ENCODE results near the gene NUAK1. TPM values are rescaled to one million over a fixed set of nuclear protein-coding genes. Genes with fewer than 3 reads are reported as not detected.

Gene NUAK1
- total and polyA plus RNA-seq, 2 donors: 7.0 to 18.7 TPM

DNA sequence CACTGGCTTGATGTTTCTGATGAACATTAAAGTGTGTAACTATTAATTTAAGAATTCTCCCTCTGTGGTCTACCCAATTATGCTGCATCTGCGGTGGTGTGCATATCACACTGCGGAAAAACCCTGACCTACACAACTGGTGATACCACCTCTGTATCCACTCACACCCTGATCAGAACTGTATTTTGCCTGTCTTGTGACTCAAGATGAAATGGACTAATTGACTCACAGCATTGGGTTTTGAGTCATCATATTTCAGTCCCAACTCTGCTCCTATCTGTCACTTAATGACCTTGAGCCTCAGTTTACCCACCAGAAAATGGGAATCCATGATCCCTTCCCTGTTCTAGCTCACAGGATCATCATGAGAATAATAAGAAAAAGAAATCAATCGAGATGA, 65.6 kb downstream of the NUAK1 start:
- WGBS: 98% methylated on average over 3 of the region's 3 CpGs
- no peak overlapping the region for H3K27ac ChIP-seq (ENCODE audit: low read depth)
- H3K4me1 ChIP-seq (ENCODE audit: insufficient read depth): no peaks in the 10 kb centered on the region
- no peak overlapping the region for H3K4me3 ChIP-seq (ENCODE audit: low read depth, low read length)
- DNase-seq (ENCODE audit: extremely low spot score): no peak
- no peaks in the 10 kb centered on the region for H3K36me3 ChIP-seq (ENCODE audit: insufficient read depth)

DNA sequence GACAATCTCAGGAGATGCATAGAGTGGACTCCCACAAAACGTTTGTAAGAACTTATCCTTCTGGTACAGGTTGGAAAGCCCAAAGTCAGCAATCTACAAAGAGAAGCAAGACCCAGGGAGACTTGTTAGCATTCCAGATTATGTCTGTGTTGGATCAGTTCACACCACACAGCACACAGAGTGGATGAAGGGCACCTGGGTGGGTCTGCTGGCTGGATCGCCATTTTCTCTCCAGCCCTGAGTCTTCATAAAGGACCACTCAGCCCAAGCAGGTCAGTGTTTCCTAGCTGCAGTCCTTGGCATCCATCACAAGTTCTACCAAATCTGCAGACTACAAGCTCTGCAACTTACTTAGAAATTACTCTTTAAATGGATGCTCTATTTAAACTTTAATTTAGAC, 66.0 kb downstream of the NUAK1 start:
- 57% methylated on average over 2 of the region's 2 CpGs for WGBS
- Histone ChIP-seq H3K4me1 (ENCODE audit: insufficient read depth) (no peaks in the 10 kb centered on the region), H3K36me3 (ENCODE audit: insufficient read depth) (no peaks in the 10 kb centered on the region), H3K4me3 (ENCODE audit: low read depth, low read length) (no peak overlapping the region), H3K27ac (ENCODE audit: low read depth) (no peak overlapping the region)
- DNase-seq (ENCODE audit: extremely low spot score): no peak

DNA sequence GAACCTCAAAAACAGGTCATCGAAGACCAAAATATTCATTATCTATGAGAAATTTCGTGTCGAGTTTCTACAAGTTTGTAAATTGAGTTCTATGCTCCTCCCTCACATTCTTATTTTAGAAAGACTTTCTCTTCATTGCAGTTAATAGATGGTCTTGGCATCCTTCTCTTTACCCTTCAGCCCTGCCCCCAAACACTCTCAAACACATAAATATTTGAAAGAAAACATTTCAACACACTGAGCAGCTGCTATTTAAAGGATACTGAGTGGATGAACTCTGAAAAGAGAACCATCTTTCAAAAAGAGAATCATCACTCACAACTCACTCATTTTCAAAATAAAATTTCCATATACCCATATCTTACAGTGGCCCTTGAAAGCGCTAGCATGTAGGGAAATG, 67.1 kb downstream of the NUAK1 start:
- WGBS: 55% methylated on average over 4 of the region's 4 CpGs
- no peak for DNase-seq (ENCODE audit: extremely low spot score)
- no peaks in the 10 kb centered on the region for H3K4me1 ChIP-seq (ENCODE audit: insufficient read depth)
- no peak overlapping the region for H3K4me3 ChIP-seq (ENCODE audit: low read depth, low read length)
- no peaks in the 10 kb centered on the region for H3K36me3 ChIP-seq (ENCODE audit: insufficient read depth)
- no peak overlapping the region for H3K27ac ChIP-seq (ENCODE audit: low read depth)

DNA sequence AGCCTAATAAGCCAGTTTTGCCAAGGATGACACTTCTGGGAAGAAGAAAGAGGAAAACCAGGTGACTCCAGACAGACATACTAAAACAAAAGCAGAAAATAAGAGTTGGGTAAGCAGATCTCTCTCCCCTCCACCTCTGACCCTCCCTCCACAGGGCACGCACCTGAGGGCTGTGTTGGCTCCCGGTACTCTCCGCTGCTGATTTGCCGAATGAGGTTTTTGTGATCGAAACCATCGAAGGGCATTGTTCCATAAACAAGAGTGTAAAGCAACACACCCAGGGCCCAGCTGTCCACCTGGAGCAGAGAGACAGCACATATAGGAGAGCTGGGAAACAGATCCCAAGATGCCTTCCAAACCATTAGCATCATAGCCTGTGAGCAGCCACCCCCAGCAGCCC, 68.1 kb downstream of the NUAK1 start:
- H3K27ac ChIP-seq (ENCODE audit: low read depth): no peak overlapping the region
- H3K4me3 ChIP-seq (ENCODE audit: low read depth, low read length): no peak overlapping the region
- DNase-seq (ENCODE audit: extremely low spot score): no peak
- no peaks in the 10 kb centered on the region for H3K4me1 ChIP-seq (ENCODE audit: insufficient read depth)
- H3K36me3 ChIP-seq (ENCODE audit: insufficient read depth): no peaks in the 10 kb centered on the region
- WGBS: 98% methylated on average over 6 of the region's 6 CpGs

DNA sequence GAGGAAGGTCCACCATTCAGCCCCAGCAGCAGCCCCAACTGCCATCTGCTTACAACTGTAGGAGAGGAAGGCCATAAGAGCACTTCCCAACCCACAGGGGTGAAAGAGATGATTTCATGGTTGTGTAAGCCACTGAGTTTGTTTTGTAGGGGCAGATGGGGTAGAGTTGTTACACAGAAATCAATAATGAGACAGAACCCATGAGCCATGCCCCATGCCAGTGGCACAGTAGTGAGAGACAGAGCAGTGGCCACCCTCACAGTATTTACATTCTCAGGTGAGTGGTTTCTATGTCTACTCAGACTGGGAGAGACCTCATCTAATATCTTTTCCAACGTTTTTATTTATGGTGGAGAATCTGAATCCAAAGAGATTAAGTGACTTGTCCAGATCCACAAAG, 68.6 kb downstream of the NUAK1 start:
- Histone ChIP-seq H3K4me1 (ENCODE audit: insufficient read depth) (no peaks in the 10 kb centered on the region), H3K36me3 (ENCODE audit: insufficient read depth) (no peaks in the 10 kb centered on the region), H3K4me3 (ENCODE audit: low read depth, low read length) (no peak overlapping the region), H3K27ac (ENCODE audit: low read depth) (no peak overlapping the region)
- 57% methylated on average over 1 of the region's 1 CpG for WGBS
- no peak for DNase-seq (ENCODE audit: extremely low spot score)

DNA sequence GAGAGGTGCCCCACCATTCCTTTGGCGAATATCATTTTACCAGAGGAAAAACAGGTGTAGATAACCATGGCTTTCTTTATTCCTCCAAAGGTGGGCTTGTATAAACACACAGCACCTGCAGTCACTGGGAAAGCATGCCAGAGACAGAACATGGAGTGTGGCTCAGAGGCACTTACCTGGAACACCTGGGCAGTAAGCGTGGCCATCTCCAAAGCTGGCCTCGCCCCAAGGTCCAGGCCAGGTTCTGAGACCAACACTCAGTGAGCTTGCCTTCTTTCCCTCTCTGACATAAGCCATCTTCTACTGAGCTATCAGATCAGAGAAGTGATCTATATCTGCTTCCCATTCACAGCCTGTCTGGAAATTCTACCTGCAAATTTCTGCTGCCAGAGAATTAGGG, 70.5 kb downstream of the NUAK1 start:
- H3K36me3 ChIP-seq (ENCODE audit: insufficient read depth): no peaks in the 10 kb centered on the region
- H3K27ac ChIP-seq (ENCODE audit: low read depth): no peak overlapping the region
- DNase-seq (ENCODE audit: extremely low spot score): no peak
- 97% methylated on average over 3 of the region's 3 CpGs for WGBS
- H3K4me1 ChIP-seq (ENCODE audit: insufficient read depth): no peaks in the 10 kb centered on the region
- H3K4me3 ChIP-seq (ENCODE audit: low read depth, low read length): no peak overlapping the region

DNA sequence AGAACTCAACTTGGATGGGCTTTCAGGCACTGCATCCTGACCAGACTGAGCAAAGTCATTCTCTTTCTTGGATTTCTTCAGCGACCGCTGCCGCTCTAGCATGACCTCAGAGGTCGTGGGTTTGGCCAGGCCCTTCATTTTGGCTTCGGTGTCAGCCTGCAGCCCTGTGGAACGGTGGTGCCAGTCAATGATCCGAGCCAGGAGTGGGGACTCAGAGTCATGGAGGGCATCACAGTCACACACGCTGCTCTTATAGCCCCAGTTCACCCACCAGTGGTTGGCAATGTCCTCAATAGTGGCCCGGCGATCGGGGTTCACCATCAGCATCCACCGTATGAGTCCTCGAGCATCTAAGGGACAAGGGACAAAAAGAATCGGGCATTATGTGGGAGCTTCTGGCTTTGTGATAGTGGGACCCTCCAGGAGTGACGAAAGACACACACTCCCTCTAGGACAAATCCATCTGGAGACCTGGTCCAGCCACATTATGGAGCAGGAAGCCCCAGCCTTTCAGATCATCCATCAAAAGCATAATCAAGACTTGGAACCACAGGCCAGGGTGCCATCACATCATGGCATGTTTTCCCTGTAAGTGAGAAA, 71.0 kb downstream of the NUAK1 start:
- Histone ChIP-seq H3K4me3 (ENCODE audit: low read depth, low read length) (no peak overlapping the region), H3K27ac (ENCODE audit: low read depth) (no peak overlapping the region), H3K36me3 (ENCODE audit: insufficient read depth) (no peaks in the 10 kb centered on the region), H3K4me1 (ENCODE audit: insufficient read depth) (no peaks in the 10 kb centered on the region)
- DNase-seq (ENCODE audit: extremely low spot score): no peak
- 98% methylated on average over 15 of the region's 15 CpGs for WGBS

DNA sequence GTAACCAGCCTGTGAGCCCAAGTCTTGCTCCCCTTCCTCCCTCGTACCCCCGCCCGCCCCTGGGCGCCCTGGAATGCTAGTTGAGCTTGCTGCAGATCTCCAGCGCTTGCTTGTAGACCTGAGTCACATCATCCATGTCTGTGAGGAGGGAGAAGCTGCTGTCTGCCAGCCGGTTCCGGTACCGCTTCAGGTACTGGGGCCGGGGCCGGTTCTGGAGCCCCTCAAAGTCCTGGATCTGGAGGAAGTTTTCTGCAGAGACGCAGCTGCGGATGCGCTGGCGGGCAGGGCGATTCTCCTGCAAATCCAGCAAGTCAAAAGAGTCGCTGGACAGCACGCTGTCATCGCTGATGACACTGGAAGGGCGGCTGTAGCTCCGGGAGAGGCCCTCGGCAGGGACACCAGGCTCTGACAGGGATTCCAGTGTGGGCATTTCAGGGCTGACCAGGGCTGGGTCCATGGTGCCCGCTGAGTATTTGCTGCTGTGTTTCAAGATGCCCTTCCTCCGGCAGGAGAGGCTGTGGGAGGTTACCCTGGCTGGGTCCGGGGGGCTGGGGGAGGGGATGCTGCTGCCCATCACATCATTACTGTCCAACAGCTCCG, 71.9 kb downstream of the NUAK1 start:
- 98% methylated on average over 25 of the region's 25 CpGs for WGBS
- no peak overlapping the region for H3K27ac ChIP-seq (ENCODE audit: low read depth)
- H3K4me1 ChIP-seq (ENCODE audit: insufficient read depth): no peaks in the 10 kb centered on the region
- H3K36me3 ChIP-seq (ENCODE audit: insufficient read depth): no peaks in the 10 kb centered on the region
- DNase-seq (ENCODE audit: extremely low spot score): no peak
- no peak overlapping the region for H3K4me3 ChIP-seq (ENCODE audit: low read depth, low read length)

DNA sequence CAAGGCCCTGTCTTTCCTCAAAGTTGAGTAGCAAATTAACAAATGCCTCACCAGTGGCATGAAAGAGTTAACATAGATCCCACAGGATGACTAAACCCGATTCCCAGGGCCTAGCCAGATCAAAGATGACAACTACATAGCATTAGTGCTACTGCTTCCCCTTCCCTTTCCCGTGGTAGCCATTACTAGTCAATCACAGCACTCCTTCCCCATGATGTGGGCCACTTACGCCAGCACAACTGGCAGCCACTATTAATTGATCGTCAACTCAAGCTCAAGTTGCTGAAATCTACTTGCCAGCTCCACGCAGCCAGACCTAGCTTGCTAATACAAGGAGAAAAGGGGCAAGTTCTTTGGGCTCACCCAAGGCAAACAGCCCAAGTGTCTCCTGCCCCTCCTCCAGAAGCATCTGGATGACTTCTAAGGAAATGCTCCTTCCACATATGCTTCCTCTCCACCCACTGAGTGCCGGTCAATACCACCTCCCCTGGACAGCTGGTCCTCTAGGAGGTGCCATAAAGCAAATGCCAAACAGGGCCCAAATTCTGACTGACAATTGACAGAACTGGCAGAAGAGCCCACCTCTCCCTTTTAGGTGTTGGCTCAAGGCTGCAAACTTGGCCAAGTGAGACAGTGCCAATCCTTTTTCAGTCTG, 72.6 kb downstream of the NUAK1 start:
- Histone ChIP-seq H3K27ac (ENCODE audit: low read depth) (no peak overlapping the region), H3K4me1 (ENCODE audit: insufficient read depth) (no peaks in the 10 kb centered on the region), H3K4me3 (ENCODE audit: low read depth, low read length) (no peak overlapping the region), H3K36me3 (ENCODE audit: insufficient read depth) (no peaks in the 10 kb centered on the region)
- WGBS: 75% methylated on average over 6 of the region's 6 CpGs
- DNase-seq (ENCODE audit: extremely low spot score): no peak

DNA sequence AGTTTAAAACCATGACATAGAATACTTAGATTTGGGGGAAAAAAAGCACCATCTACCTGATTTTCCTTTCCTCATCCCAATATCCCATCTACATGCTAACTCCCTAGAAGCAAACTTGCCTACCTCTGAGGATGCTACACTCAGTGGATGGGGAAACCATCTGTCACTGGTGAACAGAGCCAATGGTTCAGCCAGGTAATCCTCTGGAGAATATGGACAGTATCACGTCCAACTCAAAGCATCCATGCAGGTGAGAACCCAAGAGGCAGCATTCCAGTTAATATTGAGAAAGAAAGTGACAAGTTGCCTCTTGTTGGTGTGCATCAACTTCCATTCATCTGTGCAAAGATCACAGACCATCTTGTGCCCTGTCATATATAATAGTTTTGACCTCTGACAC, 73.2 kb downstream of the NUAK1 start:
- Histone ChIP-seq H3K27ac (ENCODE audit: low read depth) (no peak overlapping the region), H3K4me1 (ENCODE audit: insufficient read depth) (no peaks in the 10 kb centered on the region), H3K4me3 (ENCODE audit: low read depth, low read length) (no peak overlapping the region), H3K36me3 (ENCODE audit: insufficient read depth) (no peaks in the 10 kb centered on the region)
- WGBS: 96% methylated on average over 1 of the region's 1 CpG
- DNase-seq (ENCODE audit: extremely low spot score): no peak

DNA sequence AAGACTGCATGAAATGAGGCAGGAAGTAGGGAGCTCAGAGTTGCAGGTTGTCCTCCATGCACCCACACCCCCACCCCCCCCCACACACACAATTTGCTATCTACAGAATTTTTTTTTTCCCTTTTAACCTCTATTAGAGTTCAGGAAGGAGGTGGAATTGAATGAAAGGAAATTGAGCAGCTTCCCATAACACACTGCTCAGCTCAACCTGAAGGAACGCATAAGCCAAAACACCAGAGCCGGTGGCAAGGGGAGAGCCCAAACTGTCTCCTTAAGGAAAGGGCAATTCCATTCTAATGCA, 74.1 kb downstream of the NUAK1 start:
- 89% methylated on average over 2 of the region's 2 CpGs for WGBS
- DNase-seq (ENCODE audit: extremely low spot score): no peak
- Histone ChIP-seq H3K4me3 (ENCODE audit: low read depth, low read length) (no peak overlapping the region), H3K4me1 (ENCODE audit: insufficient read depth) (no peaks in the 10 kb centered on the region), H3K27ac (ENCODE audit: low read depth) (no peak overlapping the region), H3K36me3 (ENCODE audit: insufficient read depth) (no peaks in the 10 kb centered on the region)

DNA sequence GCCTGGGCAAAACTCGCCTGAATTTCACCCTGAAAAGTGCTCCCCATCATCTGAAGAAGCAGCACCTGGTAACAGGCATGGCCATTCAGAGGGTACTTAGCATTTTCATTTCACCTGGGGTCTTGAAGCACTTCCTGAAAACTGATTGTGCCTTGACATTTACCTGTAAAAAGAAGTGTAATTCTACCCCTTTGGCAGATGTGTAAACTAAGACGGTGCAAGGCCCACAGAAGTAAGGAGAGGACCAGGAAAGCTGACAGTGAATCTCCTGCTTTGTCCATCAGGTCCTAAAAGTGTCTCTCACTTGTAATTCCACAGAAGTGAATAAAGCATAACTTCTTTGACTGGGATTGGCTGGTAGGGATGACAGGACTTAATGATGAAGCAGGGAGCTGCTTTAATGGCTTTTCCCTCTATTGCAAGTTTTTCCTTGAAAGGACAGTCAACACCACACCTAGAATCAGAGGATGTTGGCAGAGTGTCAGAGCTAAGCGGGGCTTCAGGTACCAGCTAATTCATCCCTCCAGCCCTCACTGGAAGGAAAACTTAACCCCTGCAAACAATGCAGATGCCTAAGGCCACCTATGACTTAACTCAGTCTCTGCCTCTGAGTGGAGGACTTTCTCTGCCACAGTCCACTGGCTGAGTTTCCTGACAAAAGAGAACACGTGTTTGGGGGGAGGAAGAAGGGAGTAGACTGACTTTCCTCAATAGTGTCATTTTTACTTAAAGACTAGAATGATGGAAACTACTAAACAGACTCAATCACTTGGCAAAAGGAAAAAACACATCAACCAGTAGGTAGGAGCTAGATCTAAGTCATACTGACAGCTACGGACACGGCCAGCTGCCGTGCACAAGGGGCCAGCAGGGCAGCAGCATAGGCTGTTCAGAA, 74.7 kb downstream of the NUAK1 start:
- Histone ChIP-seq H3K4me3 (ENCODE audit: low read depth, low read length) (no peak overlapping the region), H3K4me1 (ENCODE audit: insufficient read depth) (no peaks in the 10 kb centered on the region), H3K36me3 (ENCODE audit: insufficient read depth) (no peaks in the 10 kb centered on the region), H3K27ac (ENCODE audit: low read depth) (no peak overlapping the region)
- 89% methylated on average over 7 of the region's 7 CpGs for WGBS
- DNase-seq (ENCODE audit: extremely low spot score): no peak

DNA sequence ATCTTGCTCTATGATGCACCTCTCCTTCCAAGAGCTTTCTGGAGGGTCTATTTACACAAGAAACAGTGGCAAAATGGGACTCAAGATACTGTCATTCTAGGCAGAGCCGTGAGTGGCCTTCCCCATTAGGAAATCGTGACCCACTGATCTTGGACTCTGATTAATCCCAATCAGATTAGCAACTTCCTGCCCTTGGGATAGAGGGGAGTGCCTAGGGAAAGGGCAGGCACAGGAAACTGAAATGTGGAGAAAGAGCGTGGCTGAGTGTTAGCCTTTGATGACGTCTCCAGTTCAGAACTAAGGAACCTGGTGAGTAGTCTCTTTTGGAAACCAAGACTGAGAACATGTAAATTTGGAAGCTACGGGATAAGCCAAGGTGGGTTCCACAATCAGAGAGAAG, 76.1 kb downstream of the NUAK1 start:
- WGBS: 77% methylated on average over 5 of the region's 5 CpGs
- DNase-seq (ENCODE audit: extremely low spot score): no peak
- H3K27ac ChIP-seq (ENCODE audit: low read depth): no peak overlapping the region
- H3K4me3 ChIP-seq (ENCODE audit: low read depth, low read length): no peak overlapping the region
- H3K36me3 ChIP-seq (ENCODE audit: insufficient read depth): no peaks in the 10 kb centered on the region
- H3K4me1 ChIP-seq (ENCODE audit: insufficient read depth): no peaks in the 10 kb centered on the region
